Forelimb muscle (tissue), 1 donor: ENCODE measurements around the gene LDLRAD2. TPM values are rescaled to one million over a fixed set of nuclear protein-coding genes. Genes with fewer than 3 reads are reported as not detected.

Experiments used
- DNase-seq: peaks from one replicate; pipeline ENCODE4 v3.0.0-alpha.2; 2013; ENCODE audit warnings: low read depth
- polyA plus RNA-seq: library from polyadenylated mRNA; unstranded; fragments of 120-200 nt; gene quantifications from one replicate; pipeline ENCODE4 v1.2.1, GENCODE V29; 2013; ENCODE audit not compliant: insufficient read length

Gene LDLRAD2
- polyA plus RNA-seq, 1 donor, result 4.3 TPM

DNA sequence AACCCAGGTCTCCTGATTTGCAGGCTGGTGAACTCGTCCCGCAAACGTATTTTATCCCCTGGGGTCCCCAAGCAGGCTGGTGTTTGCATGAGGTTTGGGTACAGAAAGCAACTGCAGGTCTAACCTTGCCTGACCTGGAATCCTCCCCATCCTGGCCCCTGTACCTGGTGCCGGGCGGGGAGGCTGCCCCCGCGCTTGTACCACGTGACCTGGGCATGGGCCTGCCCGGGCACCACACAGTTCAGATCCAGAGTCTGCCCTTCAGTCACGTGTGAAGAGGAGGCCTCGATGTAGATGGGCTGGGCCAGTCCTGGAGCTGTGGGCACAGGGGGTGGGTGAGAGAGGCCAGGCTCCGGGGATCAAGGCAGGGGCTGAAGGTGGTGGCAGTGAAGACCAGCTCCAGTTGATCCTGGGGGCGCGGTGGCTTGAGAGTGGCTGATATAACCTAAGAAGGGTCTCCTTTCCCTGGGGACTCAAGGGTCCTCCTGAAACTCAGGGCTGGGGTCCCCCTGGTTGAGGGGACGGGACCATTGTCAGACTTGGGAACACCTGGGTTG is 30.6 kb downstream of the LDLRAD2 start:
- no peak for DNase-seq

DNA sequence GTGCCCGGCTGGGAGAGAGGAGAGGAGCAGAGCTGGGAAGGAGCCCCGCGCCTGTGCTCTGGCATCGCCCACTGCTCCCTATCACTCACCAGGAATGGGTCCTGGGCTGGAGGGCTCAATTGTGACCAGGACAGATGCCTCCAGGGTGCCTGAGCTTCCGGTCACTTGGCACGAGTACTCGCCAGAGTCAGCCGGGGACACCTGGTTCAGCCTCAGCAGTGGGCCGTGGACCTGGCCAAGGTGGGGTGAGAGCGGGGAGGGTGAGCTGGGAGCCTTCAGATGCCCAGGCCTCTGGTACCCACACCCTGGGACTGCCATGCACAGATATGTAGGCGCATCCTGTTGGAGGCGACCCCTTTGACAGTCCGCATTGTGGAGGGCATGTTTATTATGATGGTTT is 31.1 kb downstream of the LDLRAD2 start:
- DNase-seq, result no peak

DNA sequence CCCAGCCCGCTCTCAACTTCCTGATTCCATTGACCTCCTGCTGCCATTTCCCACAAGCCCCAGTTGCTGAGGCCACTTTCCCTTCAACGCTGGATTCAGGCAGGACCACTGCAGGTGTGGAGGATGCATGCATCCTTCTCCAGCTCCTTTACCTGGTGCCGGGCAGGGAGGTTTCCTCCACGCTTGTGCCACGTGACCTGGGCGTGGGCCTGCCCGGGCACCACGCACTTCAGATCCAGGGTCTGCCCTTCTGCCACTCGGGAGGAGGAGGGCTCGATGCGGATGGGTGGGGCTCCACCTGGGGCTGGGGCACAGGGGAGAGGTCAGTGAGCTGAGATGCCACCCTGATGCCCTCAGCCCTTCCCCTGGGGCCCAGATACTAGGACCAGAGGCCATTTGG is 31.9 kb downstream of the LDLRAD2 start:
- DNase-seq, result no peak

DNA sequence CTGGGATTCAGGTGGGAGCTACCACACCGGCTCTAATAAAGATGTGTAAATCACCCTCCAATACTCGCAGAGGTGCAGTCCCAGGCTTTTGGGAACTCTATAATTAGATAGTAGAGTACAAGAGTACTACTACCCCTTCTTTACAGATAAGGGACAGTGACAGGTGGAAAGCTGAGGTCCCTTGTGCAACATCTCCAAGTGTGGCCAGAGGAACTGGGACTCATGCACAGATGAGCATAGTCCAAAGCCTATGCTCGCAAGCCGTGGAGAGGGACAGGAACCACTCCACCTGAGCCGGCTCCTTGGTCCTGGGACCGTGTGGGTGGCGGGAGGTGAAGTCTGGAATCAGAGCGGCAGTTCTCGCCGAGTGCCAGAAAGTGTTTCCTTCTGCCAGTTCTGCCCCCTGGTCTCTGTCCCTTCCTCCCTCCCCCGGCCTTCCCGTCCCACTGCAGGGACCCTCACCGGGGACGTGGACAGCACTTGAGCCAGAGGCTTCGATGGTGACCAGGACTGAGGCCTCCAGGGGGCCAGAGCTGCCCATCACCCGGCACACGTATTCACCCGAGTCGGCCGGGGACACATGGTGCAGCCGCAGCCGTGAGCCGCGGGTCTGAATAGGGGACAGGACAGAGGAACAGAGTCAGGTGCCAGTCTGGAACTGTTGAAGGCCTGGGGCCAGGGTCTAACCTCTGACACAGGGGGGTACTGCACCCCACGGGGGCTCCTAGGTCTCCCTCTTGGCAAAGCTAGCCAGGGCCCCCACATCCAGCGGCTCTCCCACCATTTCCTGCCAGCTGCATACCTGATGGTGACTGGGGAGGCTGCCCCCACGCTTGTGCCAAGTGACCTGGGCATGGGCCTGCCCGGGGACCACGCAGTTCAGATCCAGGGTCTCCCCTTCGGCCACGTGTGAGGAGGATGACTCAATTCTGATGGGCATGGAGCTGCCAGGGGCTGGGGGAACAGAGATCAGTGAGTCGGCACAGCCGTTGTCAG is 33.9 kb downstream of the LDLRAD2 start:
- DNase-seq, result no peak

DNA sequence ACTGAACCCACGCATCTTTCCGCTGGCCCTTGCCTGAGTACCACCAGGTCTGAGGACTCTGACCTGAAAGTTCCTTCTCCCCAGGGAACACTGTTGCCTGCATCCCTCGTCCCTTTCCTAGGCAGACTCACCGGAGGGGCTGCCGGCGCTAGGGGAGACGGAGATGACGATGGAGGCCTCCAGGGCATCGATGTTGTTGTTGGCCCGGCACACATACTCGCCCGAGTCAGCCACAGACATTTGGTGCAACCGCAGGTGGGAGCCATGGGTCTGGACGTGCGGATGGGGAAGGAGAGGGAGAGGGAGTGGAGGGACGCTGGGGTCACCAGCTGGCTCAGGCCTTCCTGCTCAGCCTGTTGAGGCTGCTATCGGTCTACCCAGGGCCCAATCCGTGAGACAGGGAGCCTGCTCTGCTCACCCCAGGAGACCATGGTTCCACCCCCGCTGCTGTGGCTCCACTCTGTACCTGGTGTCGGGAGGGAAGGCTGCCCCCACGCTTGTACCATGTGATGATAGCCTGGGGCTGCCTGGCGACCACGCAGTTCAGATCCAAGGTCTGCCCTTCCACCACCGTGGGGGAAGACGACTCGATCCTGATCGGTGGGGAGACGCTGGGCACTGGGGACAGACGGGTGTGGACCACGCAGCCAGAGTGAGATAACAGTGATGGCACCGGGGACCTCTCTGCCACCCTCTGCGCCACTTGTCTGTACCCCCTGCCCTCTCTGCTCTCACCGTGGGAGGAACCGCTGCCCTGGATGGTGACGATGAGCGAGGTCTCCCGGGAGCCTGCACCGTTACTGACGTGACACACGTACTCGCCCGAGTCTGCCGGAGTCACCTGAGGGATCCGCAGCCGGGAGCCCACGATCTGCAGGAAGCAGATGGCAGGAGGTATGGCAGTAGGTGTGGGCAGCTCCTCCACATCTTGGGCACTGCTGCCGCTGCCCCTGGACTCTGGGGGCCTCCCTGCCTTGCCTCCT is 35.4 kb downstream of the LDLRAD2 start:
- DNase-seq, result no peak

DNA sequence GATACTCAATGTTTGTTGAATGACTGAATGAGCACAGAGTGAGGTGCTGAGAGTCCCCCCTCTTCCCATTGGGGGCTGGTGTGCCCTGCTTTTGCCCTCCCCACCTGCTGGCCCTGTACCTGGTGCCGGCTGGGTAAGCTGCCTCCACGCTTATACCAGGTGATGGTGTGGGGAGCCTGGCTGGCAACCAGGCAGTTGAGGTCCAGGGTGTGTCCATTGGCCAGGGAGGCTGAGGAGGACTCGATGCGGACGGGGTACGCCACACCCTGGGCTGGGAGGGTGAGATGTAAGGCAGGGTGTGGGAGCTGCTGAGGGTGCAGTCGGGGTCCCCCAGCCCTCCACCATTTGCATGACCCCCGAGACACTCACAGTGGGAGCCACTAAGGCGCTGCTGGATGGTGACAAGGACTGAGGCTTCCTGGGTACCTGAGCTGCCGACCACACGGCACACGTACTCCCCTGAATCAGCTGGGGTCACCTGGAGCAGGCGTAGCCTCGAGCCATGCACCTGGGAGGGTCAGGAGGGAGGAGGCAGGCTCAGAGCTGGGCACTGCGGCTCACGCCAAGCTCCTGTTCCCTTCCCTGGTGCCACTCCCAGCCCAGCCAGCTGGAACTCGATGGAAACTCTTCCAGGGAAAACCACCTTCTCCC is 36.6 kb downstream of the LDLRAD2 start:
- DNase-seq, result no peak

GRCh38 chr1:21849909-21850576 is 38.0 kb downstream of the LDLRAD2 start:
- DNase-seq, result no peak

- DNase-seq, result no peak
These were observed 39.6 kb downstream of the LDLRAD2 start for GRCh38 chr1:21851430-21852250.

DNA sequence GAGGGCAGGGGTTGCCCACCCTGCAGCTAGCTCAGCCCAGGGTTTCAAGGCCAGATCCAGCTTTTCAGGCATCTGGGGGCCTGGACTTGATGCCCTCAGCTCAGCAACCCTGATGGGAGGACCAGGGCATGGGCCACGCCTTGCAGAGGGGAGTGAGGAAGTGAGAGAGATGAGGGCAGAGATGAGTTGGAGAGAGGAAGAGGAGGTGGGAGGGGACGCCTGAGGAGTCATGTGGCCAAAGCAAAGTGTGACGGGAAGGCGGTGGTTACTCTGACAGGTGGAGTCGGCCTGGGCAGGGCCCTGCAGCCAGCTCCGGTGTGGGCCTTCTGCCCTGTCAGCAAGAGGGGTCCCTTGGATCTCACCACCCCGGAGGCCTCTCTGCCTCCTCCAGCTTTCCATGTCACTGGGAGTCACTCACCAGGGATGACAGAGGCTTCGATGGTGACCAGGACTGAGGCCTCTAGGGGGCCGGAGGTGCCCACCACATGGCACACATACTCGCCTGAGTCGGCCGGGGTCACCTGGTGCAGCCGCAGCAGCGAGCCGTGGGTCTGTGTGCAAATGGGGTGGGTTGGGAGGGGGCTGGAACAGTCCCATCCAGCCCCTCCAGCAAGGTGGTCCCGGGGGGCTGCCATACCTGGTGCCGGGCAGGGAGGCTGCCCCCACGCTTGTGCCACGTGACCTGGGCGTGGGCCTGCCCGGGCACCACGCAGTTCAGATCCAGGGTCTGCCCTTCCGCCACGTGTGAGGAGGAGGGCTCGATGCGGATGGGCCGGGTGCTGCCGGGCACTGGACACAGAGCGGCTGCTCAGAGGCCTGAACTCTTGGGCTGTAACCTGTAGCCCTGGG is 40.4 kb downstream of the LDLRAD2 start:
- DNase-seq, result no peak

- DNase-seq, result no peak
These were observed 41.0 kb downstream of the LDLRAD2 start for GRCh38 chr1:21853131-21853427.

DNA sequence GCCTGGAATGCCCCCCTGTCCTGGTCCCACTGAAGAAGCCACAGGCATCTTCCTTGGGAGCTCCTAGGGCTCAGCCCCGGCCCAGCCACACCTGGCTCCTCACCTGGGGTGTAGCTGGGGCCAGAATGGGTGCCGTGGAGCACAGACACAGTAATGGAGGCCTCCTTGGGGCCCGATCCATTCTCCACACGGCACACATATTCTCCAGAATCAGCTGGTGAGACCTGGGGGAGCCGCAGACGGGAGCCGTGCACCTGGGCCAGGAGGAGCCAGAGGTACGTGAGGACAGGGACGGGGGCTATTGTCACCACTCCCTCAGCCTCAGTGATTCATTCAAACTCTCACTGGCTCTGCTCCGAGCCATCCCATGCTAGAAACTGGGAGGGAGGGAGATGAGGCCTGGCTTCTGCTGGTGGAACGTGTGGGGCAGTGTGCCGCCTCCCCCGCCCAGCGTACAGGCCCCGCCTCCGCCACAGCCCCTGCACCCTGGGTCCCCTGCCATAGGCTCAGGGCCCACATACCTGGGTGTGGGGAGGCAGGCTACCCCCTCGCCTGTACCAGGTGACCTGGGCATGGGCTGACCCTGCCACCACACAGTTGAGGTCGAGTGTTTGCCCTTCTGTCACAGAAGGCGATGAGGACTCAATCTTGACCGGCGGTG is 42.2 kb downstream of the LDLRAD2 start:
- no peak for DNase-seq

DNA sequence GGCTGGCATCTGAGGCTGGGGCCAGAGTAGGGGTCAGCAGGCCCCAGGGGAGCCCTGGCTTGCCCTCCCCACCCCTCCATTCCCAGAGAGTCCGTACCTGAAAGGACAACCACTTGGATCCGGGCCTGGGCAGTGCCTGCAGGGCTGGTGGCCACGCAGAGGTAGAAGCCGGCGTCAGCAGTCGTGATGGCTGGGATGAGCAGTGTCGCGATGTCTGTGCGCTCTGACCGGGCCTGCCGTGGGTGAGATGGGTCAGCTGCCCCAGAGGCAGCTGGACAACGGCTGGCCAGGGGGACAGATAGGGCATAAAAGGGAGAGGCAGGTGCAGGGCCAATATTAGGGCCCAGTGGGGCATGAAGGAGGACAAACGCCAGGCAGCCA is 42.7 kb downstream of the LDLRAD2 start:
- no peak for DNase-seq

- no peak for DNase-seq
These were observed 43.4 kb downstream of the LDLRAD2 start for GRCh38 chr1:21855257-21856096.

- no peak for DNase-seq
These were observed 45.2 kb downstream of the LDLRAD2 start for GRCh38 chr1:21857142-21857839.

DNA sequence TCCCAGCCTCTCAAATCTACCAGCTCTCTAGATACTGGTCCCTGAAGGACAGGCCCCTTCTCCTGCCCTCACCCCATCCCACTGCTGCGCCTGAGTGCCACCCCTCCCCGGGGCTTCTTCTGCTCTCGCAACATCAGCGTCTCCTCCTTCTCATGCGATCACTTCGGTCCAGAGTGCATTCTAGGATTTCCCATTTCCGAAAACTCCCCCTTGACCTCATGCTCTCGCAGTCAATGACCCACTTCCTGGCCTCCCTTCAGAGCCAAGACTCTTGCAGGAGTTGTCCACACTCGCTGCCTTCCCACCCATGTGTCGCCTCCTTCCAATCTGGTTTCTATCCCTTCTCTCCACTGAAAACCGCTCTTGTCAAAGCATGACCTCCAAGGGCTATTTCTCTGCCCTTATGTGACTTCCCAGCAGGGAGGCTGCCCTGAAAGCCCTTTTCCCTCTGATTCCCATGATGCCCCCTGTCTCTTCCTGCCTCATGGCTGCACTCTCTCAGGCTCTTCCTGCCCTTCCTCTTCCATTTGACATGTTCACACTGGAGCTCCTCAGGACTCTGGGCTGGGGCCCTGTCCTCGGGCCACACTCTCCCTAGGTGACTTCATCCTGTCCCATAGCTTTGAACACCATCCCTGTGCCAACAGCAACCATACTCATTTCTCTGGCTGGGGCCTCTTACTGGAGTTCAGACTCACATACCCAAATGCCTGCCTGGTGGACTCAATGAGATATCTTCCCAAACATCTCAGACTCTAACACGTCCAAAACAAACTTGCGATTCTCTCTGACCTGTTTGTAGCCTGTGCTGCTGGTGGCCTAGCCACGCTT is 46.0 kb downstream of the LDLRAD2 start:
- DNase-seq, result no peak

- DNase-seq, result no peak
These were observed 47.7 kb downstream of the LDLRAD2 start for GRCh38 chr1:21859669-21860179.
